ENCODE data around the gene C20orf144.
"Not testable (repeated sequence)": the region's sequence is repeated elsewhere in the genome, so short reads cannot be mapped to it uniquely, and the experiment has no call there.

Gene C20orf144

GRCh38 chr20:33693741-33694638 lies 31.9 kb downstream of the C20orf144 start:
- no peak for DNase-seq (ENCODE audit: low read depth in 2 of 2)

GRCh38 chr20:33694639-33695012 lies 32.5 kb downstream of the C20orf144 start:
- no peak for DNase-seq (ENCODE audit: low read depth in 2 of 2)

GRCh38 chr20:33696448-33696847 lies 34.3 kb downstream of the C20orf144 start:
- no peak for DNase-seq (ENCODE audit: low read depth in 2 of 2)

- DNase-seq (ENCODE audit: low read depth in 2 of 2) = no peak
Measured at GRCh38 chr20:33697129-33697528, 35.0 kb downstream of the C20orf144 start.

GRCh38 chr20:33698966-33699365 lies 36.8 kb downstream of the C20orf144 start:
- not testable (repeated sequence) for DNase-seq (ENCODE audit: low read depth in 2 of 2)

GRCh38 chr20:33700696-33701441 lies 38.7 kb downstream of the C20orf144 start:
- not testable (repeated sequence) for DNase-seq (ENCODE audit: low read depth in 2 of 2)

GRCh38 chr20:33701629-33702450 lies 39.7 kb downstream of the C20orf144 start:
- DNase-seq (ENCODE audit: low read depth in 2 of 2) = no peak

GRCh38 chr20:33702861-33703260 lies 40.7 kb downstream of the C20orf144 start:
- DNase-seq (ENCODE audit: low read depth in 2 of 2) = no peak

GRCh38 chr20:33703498-33704137 lies 41.5 kb downstream of the C20orf144 start:
- no peak for DNase-seq (ENCODE audit: low read depth in 2 of 2)

GRCh38 chr20:33704197-33704924 lies 42.2 kb downstream of the C20orf144 start:
- DNase-seq (ENCODE audit: low read depth in 2 of 2) = no peak

- no peak for DNase-seq (ENCODE audit: low read depth in 2 of 2)
Measured at GRCh38 chr20:33707668-33708067, 45.5 kb downstream of the C20orf144 start.

GRCh38 chr20:33709398-33709797 lies 47.3 kb downstream of the C20orf144 start:
- no peak for DNase-seq (ENCODE audit: low read depth in 2 of 2)

- DNase-seq (ENCODE audit: low read depth in 2 of 2) = no peak
Measured at GRCh38 chr20:33709905-33710541, 47.9 kb downstream of the C20orf144 start.

- no peak for DNase-seq (ENCODE audit: low read depth in 2 of 2)
Measured at GRCh38 chr20:33710681-33711445, 48.7 kb downstream of the C20orf144 start.

- no peak for DNase-seq (ENCODE audit: low read depth in 2 of 2)
Measured at GRCh38 chr20:33711446-33711738, 49.3 kb downstream of the C20orf144 start.

Measured in stimulated activated CD4-positive, alpha-beta T cell treated with anti-CD3 and anti-CD28 coated beads, Interleukin-1b, Interleukin-23, amount 100 ng/mL, for 1 hour (primary cell).